Mucosa of rectum (tissue), 2 donors: ENCODE results near the gene OR52E2.

Experiments used
- H3K27ac ChIP-seq, 2 donors: one replicate each; pipeline ENCODE4 v1.7.0; 2013; ENCODE audit warnings: inconsistent platforms in 2 of 2, low read depth in 2 of 2, low read length in 2 of 2
- H3K27me3 ChIP-seq, 2 donors: one replicate each; pipeline ENCODE4 v1.7.0; 2013; ENCODE audit warnings: low read length in 2 of 2; ENCODE audit not compliant: control insufficient read depth in 2 of 2, insufficient read depth in 2 of 2
- H3K36me3 ChIP-seq, 2 donors: one replicate each; pipeline ENCODE4 v1.7.0; 2013; ENCODE audit warnings: low read length in 2 of 2; ENCODE audit not compliant: control insufficient read depth in 2 of 2, insufficient read depth in 2 of 2
- H3K4me1 ChIP-seq, 2 donors: one replicate each; pipeline ENCODE4 v1.7.0; 2013; ENCODE audit warnings: low read length in 2 of 2, mild to moderate bottlenecking in 1 of 2; ENCODE audit not compliant: control insufficient read depth in 2 of 2, insufficient read depth in 2 of 2
- H3K4me3 ChIP-seq, 2 donors: one replicate each; pipeline ENCODE4 v1.7.0; 2013; ENCODE audit warnings: low read length in 2 of 2
- H3K9ac ChIP-seq, 2 donors: one replicate each; pipeline ENCODE4 v1.7.0; 2013; ENCODE audit warnings: low read length in 2 of 2, low read depth in 1 of 2, mild to moderate bottlenecking in 1 of 2
- H3K9me3 ChIP-seq, 2 donors: one replicate each; pipeline ENCODE4 v1.7.0; 2013; ENCODE audit warnings: low read length in 2 of 2; ENCODE audit not compliant: control insufficient read depth in 2 of 2
- donor health status: healthy.
- donor health status: Normal muscosa, but diverticular disease.

Gene OR52E2

DNA sequence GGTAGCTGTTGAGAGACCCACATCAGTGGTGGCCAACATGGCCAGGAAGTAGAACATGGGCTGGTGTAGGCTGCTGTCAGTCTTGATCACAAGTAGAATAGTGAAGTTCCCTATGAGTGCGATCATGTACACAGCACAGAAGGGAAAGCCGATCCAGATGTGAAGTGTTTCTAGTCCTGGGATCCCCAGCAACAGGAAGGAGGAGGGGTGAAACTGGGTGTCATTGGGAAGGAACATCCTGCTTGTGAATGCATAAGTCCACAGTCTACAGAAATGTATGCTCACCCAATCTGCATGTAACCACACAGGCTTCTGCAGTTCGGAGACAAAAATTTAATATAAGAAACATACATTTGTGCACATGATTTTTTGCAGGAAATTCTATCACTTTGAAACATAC lies at the start of gene OR52E2:
Gene OR52E2, minus strand, starts transcription at position 237 of the 400 bp plus-strand sequence. Its CDS starts 0 bp downstream, at position 237.
- Histone ChIP-seq H3K9ac (no peak within 1 kb of the TSS), H3K9me3 (no peaks in the 10 kb centered on the region), H3K4me1 (no peaks in the 10 kb centered on the region), H3K27me3 (no peaks in the 10 kb centered on the region), H3K27ac (no peak within 1 kb of the TSS), H3K4me3 (no peak within 1 kb of the TSS), H3K36me3 (no peaks in the 10 kb centered on the region)

DNA sequence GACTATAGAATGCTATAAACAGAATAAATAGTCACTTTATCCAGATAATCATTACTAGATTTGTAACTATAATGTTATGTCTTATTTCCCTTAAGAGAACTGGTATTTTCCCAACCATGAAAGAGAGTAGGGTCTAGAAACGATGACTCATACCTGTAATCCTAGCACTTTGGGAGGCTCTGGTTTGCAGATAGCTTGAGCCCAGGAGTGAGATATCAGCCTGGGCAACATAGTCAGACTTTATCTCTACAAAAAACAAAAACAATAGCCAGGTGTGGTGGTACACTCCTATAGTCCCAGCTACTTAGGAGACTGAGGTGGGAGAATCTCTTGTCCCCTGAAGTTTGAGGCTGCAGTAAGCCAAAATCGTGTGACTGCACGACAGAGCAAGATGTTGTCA lies 47.9 kb upstream of the OR52E2 start:
- Histone ChIP-seq H3K27me3 (no peaks in the 10 kb centered on the region), H3K9me3 (no peaks in the 10 kb centered on the region)

DNA sequence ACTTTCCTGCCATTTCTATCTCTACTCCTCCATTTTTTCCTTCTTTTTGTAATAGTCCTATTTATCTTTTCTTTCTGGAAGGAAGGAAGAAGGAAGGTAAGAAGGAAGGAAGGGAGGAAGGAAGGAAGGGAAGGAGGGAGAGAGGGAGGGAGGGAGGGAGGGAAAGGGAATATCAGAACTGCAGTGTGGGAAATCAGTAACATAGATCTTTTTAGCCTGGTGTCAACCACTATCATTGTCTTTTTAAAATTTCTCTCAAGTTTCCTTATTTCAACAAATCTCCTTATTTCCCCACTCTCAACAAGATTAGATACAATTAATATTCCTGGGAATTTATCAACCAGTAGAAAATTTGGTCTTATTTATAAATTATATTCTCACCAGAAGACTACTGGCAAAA lies 43.6 kb upstream of the OR52E2 start:
- H3K4me1 ChIP-seq: no peaks in the 10 kb centered on the region
- no peaks in the 10 kb centered on the region for H3K27me3 ChIP-seq
- H3K9me3 ChIP-seq: no peaks in the 10 kb centered on the region
- no peaks in the 10 kb centered on the region for H3K36me3 ChIP-seq
- H3K4me3 ChIP-seq: no peak overlapping the region
- no peak overlapping the region for H3K9ac ChIP-seq
- H3K27ac ChIP-seq: no peak overlapping the region

More for the DNA sequence above, 47.9 kb upstream of the OR52E2 start:
- no peak overlapping the region for H3K27ac ChIP-seq
- H3K4me3 ChIP-seq: no peak overlapping the region
- H3K4me1 ChIP-seq: no peaks in the 10 kb centered on the region
- no peak overlapping the region for H3K9ac ChIP-seq
- no peaks in the 10 kb centered on the region for H3K36me3 ChIP-seq

DNA sequence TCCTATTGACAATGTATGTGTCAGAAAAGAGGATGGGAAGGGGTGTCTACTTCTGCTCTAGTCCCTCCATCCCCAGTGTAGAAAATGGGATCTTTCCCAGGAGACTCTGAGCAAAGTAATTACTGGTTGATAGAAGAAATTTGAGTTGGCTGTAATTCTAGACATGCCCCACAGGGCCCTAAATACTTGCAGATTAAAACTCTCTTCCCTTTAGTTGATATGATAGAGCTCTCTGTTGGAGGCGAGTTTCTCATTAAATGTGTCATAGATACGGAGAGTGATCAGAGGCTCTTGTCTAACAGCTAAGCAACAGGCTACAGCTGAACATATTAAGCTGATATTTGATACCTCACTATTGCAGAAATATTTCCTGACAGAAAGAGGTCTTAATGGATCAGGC lies 42.8 kb upstream of the OR52E2 start:
- H3K9ac ChIP-seq: no peak overlapping the region
- no peaks in the 10 kb centered on the region for H3K27me3 ChIP-seq
- H3K36me3 ChIP-seq: no peaks in the 10 kb centered on the region
- no peaks in the 10 kb centered on the region for H3K9me3 ChIP-seq
- H3K4me1 ChIP-seq: no peaks in the 10 kb centered on the region
- H3K4me3 ChIP-seq: no peak overlapping the region
- no peak overlapping the region for H3K27ac ChIP-seq

DNA sequence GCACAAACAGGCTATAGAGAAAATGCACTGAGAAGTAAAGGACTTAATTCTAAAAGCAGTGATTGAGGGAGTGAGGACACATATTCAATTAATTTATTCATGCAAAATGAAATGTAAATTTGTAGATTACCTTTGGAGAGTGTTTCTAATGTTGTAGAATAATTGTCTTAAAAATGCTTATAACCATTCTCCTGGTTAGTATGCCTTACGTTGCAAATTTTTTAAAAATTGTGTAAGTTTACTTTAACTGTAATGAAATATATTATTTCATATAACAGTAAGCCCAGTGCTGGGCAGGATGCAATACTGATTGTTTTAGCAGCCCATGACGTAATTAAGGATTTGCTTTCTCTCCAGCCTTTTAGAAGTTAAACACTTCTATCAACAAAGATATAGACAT lies 36.6 kb upstream of the OR52E2 start:
- Histone ChIP-seq H3K27ac (no peak overlapping the region), H3K9me3 (no peaks in the 10 kb centered on the region), H3K27me3 (no peaks in the 10 kb centered on the region), H3K4me1 (no peaks in the 10 kb centered on the region), H3K4me3 (no peak overlapping the region), H3K9ac (no peak overlapping the region), H3K36me3 (no peaks in the 10 kb centered on the region)

DNA sequence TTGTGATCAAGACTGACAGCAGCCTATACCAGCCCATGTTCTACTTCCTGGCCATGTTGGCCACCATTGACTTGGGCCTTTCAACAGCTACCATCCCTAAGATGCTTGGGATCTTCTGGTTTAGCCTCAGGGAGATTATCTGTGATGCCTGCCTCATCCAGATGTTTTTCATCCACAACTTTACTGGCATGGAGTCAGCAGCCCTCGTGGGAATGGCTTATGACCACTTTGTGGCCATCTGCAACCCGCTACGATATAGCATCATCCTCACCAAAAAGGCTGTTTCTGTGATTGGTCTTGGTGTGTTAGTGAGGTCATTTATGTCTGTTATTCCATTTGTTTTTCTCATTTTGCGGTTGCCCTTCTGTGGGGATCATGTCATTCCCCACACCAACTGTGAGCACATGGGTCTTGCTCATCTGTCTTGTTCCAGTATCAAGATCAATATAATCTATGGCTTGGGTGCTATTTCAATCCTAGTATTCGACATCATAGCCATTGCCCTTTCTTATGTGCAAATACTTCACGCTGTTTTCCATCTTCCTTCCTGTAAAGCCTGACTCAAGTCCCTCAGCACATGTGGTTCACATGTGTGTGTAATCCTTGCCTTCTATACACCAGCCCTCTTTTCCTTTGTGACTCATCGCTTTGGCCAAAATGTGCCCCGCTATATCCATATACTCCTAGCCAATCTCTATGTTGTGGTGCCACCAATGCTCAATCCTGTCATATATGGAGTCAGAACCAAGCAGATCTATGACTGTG lies 33.6 kb upstream of the OR52E2 start:
- no peaks in the 10 kb centered on the region for H3K4me1 ChIP-seq
- no peak overlapping the region for H3K27ac ChIP-seq
- no peak overlapping the region for H3K4me3 ChIP-seq
- no peaks in the 10 kb centered on the region for H3K9me3 ChIP-seq
- H3K9ac ChIP-seq: no peak overlapping the region
- H3K36me3 ChIP-seq: no peaks in the 10 kb centered on the region
- no peaks in the 10 kb centered on the region for H3K27me3 ChIP-seq

DNA sequence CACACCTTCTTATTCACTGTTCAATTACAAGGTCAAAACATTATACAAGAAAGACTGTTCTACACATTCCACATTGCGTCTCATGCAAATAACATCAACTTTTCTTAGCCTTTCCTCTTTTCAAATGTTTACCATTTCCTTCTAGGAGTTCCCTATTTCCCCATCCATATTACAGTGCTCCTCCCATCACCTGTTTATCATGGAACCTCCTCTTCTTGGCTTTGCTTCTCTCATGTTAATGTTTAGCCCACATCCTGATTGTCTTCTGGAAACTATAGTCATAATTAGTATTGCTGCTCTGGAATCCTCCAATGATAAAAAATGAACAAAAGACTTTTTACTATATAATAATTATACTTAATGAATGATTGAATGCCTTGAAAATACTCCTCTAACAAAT lies 31.2 kb upstream of the OR52E2 start:
- no peaks in the 10 kb centered on the region for H3K36me3 ChIP-seq
- no peaks in the 10 kb centered on the region for H3K27me3 ChIP-seq
- no peaks in the 10 kb centered on the region for H3K9me3 ChIP-seq
- H3K4me1 ChIP-seq: no peaks in the 10 kb centered on the region
- no peak overlapping the region for H3K9ac ChIP-seq
- no peak overlapping the region for H3K27ac ChIP-seq
- no peak overlapping the region for H3K4me3 ChIP-seq

DNA sequence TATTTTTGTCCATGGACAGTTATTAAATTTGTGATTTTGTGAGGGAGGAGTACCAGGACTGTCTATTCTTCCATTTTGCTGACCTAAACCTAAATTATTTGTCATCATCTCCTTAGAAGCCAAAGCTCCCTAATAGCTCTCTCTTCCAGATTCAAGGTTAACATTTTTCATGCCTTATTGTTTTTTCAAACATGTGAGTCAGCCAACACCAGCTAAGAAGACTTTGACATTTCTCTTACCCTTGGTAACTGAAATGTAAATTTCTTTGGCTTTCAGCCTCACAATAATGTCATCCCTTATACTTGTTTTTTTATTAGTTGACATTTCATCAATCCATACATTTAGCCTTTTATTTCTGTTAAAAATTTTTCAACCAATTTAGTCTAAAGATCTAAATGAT lies 29.1 kb upstream of the OR52E2 start:
- Histone ChIP-seq H3K4me3 (no peak overlapping the region), H3K36me3 (no peaks in the 10 kb centered on the region), H3K9ac (no peak overlapping the region), H3K9me3 (no peaks in the 10 kb centered on the region), H3K27me3 (no peaks in the 10 kb centered on the region), H3K4me1 (no peaks in the 10 kb centered on the region), H3K27ac (no peak overlapping the region)

DNA sequence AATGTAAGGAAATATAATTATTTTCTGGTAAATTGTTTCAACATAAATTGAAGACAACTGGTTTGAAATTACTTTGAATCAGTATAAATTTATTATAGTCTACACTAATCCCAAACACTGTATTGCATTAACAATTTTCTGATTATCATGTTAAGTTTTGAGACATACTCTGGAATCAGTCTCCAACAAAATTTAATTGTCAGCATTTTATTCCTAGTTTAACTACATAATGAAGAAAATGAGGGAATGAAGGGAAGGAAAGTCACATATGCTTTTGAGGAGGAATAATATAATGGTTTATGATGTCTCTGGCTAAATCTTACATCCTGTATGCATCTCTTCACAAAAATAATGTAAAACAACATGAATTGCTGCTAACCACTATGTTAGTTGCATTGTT lies 24.2 kb upstream of the OR52E2 start:
- Histone ChIP-seq H3K9me3 (no peaks in the 10 kb centered on the region), H3K36me3 (no peaks in the 10 kb centered on the region), H3K27me3 (no peaks in the 10 kb centered on the region)

DNA sequence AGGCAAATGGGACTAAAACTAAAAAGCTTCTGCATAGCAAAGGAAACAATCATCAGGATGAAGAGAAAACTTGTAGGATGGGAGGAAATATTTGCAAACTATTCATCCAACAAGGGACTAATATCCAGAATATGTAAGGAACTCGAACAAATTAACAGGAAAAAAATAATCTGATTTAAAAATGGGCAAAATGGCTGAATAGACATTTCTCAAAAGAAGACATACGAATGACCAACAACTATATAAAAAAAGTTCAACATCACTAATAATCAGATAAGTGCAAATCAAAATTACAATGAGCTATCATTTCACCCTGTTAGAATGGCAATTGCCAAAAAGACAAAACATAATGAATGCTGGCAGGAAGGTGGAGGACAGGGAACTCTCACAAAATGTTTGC lies 22.0 kb upstream of the OR52E2 start:
- no peaks in the 10 kb centered on the region for H3K27me3 ChIP-seq
- no peak overlapping the region for H3K27ac ChIP-seq
- no peak overlapping the region for H3K4me3 ChIP-seq
- no peaks in the 10 kb centered on the region for H3K9me3 ChIP-seq
- no peaks in the 10 kb centered on the region for H3K4me1 ChIP-seq
- H3K9ac ChIP-seq: no peak overlapping the region
- no peaks in the 10 kb centered on the region for H3K36me3 ChIP-seq

More for the DNA sequence above, 24.2 kb upstream of the OR52E2 start:
- no peak overlapping the region for H3K9ac ChIP-seq
- H3K4me3 ChIP-seq: no peak overlapping the region
- no peaks in the 10 kb centered on the region for H3K4me1 ChIP-seq
- no peak overlapping the region for H3K27ac ChIP-seq
